Cardiac muscle cell (in vitro differentiated cells and primary cell): ENCODE data around the gene WDR43. TPM values are rescaled to one million over a fixed set of nuclear protein-coding genes. Genes with fewer than 3 reads are reported as not detected.
A peak's percentile ranks its signal among the peaks of the same experiment; 100 is the strongest.

Experiments used
- DNase-seq, 2 donors: peaks; one replicate each; pipeline versions ENCODE4 v3.0.0 to v3.0.0-alpha.2; 2010 to 2017; ENCODE audit warnings: low read depth in 1 of 2, low spot score in 1 of 2
- H3K27ac ChIP-seq: fragments of 200-600 bp; sonication (generic); 2 replicates; pipeline ENCODE4 v1.5.1; 2016
- H3K27me3 ChIP-seq: fragments of 200-600 bp; sonication (generic); 2 replicates; pipeline ENCODE4 v1.6.0; 2016; ENCODE audit warnings: control low read depth
- H3K36me3 ChIP-seq: fragments of 200-600 bp; sonication (generic); 2 replicates; pipeline ENCODE4 v1.5.1; 2016; ENCODE audit warnings: control low read depth
- H3K4me1 ChIP-seq: fragments of 200-600 bp; sonication (generic); 2 replicates; pipeline ENCODE4 v1.8.1; 2017; ENCODE audit warnings: low read depth, mild to moderate bottlenecking, mixed run types
- H3K4me3 ChIP-seq: fragments of 200-600 bp; sonication (generic); 2 replicates; pipeline ENCODE4 v1.5.1; 2016; ENCODE audit warnings: mild to moderate bottlenecking
- H3K9me3 ChIP-seq: fragments of 200-600 bp; sonication (generic); 2 replicates; pipeline ENCODE4 v1.5.1; 2017; ENCODE audit warnings: low read depth, mild to moderate bottlenecking, control low read depth
- CTCF ChIP-seq: IDR thresholded peaks from 2 replicates; pipeline ENCODE4 v1.5.1; 2012; ENCODE audit warnings: low read depth, mild to moderate bottlenecking, low read length
- polyA plus RNA-seq: library from polyadenylated mRNA; unstranded; fragments of >200 nt; fragmentation: Nextera tagmentation; extraction: Ambion mirVana; gene quantifications from 2 replicates; pipeline ENCODE4 v1.2.1, GENCODE V29; 2016
- total RNA-seq: library from RNA; depleted of rRNA; stranded (reverse); fragments of >200 nt; gene quantifications from 2 replicates; pipeline ENCODE4 v1.2.3, GENCODE V29; 2016

The WDR43 gene
- total and polyA plus RNA-seq, 2 experiments from 2014 or later: 16.9 to 34.1 TPM

GRCh38 chr2:28952836-28953211 is 58.4 kb downstream of the WDR43 start:
- Histone ChIP-seq H3K36me3 (peaks cover 5% of the 10 kb centered on the region), H3K27ac (no peak overlapping the region), H3K4me3 (no peak overlapping the region), H3K27me3 (no peaks in the 10 kb centered on the region), H3K4me1 (no peaks in the 10 kb centered on the region), H3K9me3 (no peaks in the 10 kb centered on the region)
- no peak for DNase-seq
- TF ChIP-seq CTCF: no peak

DNA sequence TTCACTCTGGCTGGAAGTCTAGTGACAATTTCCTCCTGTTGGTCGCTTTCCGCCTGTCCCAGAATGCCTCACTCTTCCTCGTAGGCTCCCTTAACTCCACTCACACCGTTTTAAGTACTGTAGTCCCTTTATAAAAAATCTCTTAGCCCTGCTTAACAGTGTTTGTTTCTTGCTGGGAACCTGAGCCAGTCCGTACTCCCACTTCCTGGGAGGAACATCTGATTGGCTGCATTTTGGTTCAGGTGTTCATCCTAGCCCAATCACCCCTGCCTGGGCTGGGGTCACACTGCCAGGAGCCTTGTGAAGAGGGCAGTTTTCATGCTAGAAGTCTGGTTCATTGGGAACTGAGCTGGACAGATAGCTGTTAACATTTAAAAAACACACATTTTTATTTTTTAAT is 61.0 kb downstream of the WDR43 start:
- Histone ChIP-seq H3K27me3 (no peaks in the 10 kb centered on the region), H3K4me1 (peaks cover 4% of the 10 kb centered on the region), H3K9me3 (no peaks in the 10 kb centered on the region), H3K36me3 (no peaks in the 10 kb centered on the region), H3K27ac (no peak overlapping the region), H3K4me3 (no peak overlapping the region)
- no peak for TF ChIP-seq CTCF
- DNase-seq: no peak

DNA sequence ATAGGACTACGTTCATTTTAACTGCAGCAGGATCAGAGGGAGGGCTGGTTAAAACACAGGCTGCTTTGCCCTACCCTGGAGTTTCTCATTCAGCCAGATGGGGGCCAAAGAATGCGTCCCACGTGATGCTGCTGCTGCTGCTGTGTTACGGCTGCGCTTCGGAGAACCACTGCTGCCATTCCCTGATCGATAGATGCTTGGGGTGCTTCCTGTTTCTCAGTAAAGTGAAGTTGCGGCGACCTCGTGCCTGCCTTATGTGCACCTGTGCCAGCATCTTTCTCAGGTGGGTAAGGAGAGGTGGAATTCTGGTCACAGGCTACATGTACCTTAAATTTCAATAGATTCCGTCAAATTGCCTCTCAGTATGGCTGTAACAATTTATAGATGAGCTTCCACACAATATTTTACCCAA is 62.0 kb downstream of the WDR43 start:
- DNase-seq: peak; percentile 53 to 57
- Histone ChIP-seq H3K9me3 (no peaks in the 10 kb centered on the region), H3K36me3 (no peaks in the 10 kb centered on the region), H3K27me3 (no peaks in the 10 kb centered on the region), H3K4me3 (no peak overlapping the region), H3K27ac (no peak overlapping the region), H3K4me1 (peaks cover 6% of the 10 kb centered on the region)
- peak; percentile 38 for TF ChIP-seq CTCF

DNA sequence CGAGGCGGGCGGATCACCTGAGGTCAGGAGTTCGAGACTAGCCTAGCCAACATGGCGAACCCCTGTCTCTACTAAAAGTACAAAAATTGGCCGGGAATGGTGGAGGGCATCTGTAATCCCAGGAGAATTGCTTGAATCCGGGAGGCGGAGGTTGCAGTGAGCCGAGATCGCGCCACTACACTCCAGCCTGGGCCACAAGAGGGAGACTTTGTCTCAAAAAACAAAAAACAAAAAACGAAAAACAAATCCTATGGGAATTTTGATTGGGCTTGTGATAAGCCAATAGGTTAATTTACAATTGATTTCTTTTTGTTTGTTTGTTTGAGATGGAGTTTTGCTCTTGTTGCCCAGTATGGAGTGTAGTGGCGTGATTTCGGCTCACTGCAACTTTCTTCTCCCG is 62.4 kb downstream of the WDR43 start:
- Histone ChIP-seq H3K36me3 (no peaks in the 10 kb centered on the region), H3K27ac (no peak overlapping the region), H3K9me3 (no peaks in the 10 kb centered on the region), H3K27me3 (no peaks in the 10 kb centered on the region), H3K4me1 (peaks cover 6% of the 10 kb centered on the region), H3K4me3 (no peak overlapping the region)
- peak; percentile 35 for TF ChIP-seq CTCF
- DNase-seq: peak in 1 of 2 donors; percentile 15

DNA sequence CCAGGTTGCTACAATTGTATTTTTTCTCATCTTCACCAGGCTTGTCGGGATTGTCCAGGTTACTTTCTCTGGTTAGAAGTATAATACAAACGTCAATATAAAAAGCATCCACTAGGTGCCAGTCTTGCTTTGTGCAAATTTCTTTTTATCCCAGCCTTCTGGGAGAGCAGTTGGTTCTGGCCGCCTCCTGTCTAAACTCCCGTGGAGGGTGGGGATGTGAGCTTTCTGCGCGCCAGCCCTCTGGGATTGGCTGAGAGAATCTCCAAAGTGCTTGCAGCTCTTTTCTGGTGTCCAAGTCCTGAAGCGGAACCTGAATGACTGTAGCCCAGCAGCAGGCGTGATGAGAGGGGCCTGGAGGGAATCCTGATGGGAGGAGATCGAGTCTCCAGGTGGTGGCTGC is 64.2 kb downstream of the WDR43 start:
- Histone ChIP-seq H3K36me3 (no peaks in the 10 kb centered on the region), H3K27me3 (no peaks in the 10 kb centered on the region), H3K9me3 (no peaks in the 10 kb centered on the region), H3K4me3 (no peak overlapping the region), H3K4me1 (peaks cover 6% of the 10 kb centered on the region), H3K27ac (no peak overlapping the region)
- peak; percentile 51 for TF ChIP-seq CTCF
- DNase-seq: peak; percentile 87

DNA sequence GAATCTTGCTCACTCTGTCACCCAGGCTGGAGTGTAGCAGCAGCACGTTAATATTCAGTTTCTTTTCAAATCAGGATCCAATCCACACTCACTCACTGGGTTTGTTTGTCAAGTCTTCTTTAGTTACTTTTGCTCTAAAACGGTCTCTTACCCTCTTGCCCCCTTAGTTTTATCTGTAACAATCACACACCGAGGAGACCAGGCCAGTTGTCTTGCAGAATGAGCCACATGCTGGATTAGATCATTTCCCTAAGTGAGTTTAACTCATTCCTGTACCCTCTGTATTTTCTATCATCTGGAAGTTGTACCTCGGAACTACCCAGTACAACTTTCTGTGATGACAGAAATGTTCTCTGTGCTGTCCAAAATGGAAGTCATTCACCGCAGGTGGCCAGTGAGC is 65.9 kb downstream of the WDR43 start:
- Histone ChIP-seq H3K27ac (no peak overlapping the region), H3K27me3 (no peaks in the 10 kb centered on the region), H3K36me3 (no peaks in the 10 kb centered on the region), H3K9me3 (no peaks in the 10 kb centered on the region), H3K4me1 (peaks cover 6% of the 10 kb centered on the region), H3K4me3 (no peak overlapping the region)
- TF ChIP-seq CTCF: no peak
- DNase-seq: no peak
